ENCODE data around the gene C20orf204.

GRCh38 chr20:64021124-64021975, 14.6 kb upstream of the C20orf204 start:
- no peak for TF ChIP-seq CTCF (IDR thresholded peaks at IDR 0.05; ENCODE audit: borderline replicate concordance, extremely low read depth, low read length, poor library complexity, severe bottlenecking)
- no peak for TF ChIP-seq EZH2 (IDR thresholded peaks at IDR 0.05; ENCODE audit: borderline replicate concordance, low read depth, low read length, severe bottlenecking)
